CD4-positive, alpha-beta T cell (primary cell): Measurements from ENCODE around the gene ITGA6. TPM values are rescaled to one million over a fixed set of nuclear protein-coding genes. Genes with fewer than 3 reads are reported as not detected.

ENCODE experiments used
- ATAC-seq: fragments of 200-7000 bp; cut with Tn5 transposase; one replicate; pipeline ENCODE4 v1.10.0; 2022; ENCODE audit warnings: mild to moderate bottlenecking; ENCODE audit not compliant: poor library complexity
- CTCF ChIA-PET: fragments of 350-600 bp; sonication (Branson Sonifier 250); formaldehyde crosslinking; loops from one replicate; lab custom pipeline; 2021; ENCODE audit warnings: antibody characterized with exemption, inconsistent platforms; lab: Charles Lee
- POLR2A ChIA-PET: fragments of 350-600 bp; sonication (Branson Sonifier 250); formaldehyde crosslinking; loops from one replicate; lab custom pipeline; 2021; ENCODE audit warnings: antibody characterized with exemption, inconsistent platforms; lab: Charles Lee
- DNase-seq, 14 experiments: peaks; one replicate each; pipeline ENCODE4 v3.0.0-alpha.2; 2013 to 2020; ENCODE audit warnings: mixed read lengths in 2 of 14
- H3K27ac ChIP-seq, 2 donors: one replicate each; pipeline versions ENCODE4 v1.5.1 to v1.7.0; 2013; ENCODE audit warnings: low read length in 2 of 2, low read depth in 1 of 2, mild to moderate bottlenecking in 1 of 2
- H3K27me3 ChIP-seq, 2 experiments: 1 replicate in 1 of 2; 2 replicates in 1 of 2; pipeline versions ENCODE4 v1.6.1 to v1.7.0; 2013; ENCODE audit warnings: low read length in 2 of 2, control low read depth in 1 of 2, mild to moderate bottlenecking in 1 of 2, moderate library complexity in 1 of 2; ENCODE audit not compliant: insufficient read depth in 2 of 2, control insufficient read depth in 1 of 2
- H3K36me3 ChIP-seq: one replicate; pipeline ENCODE4 v1.6.1; 2013; ENCODE audit warnings: low read length, control low read depth; ENCODE audit not compliant: insufficient read depth
- H3K4me1 ChIP-seq: one replicate; pipeline ENCODE4 v1.6.1; 2013; ENCODE audit warnings: low read length, control low read depth; ENCODE audit not compliant: insufficient read depth
- H3K4me3 ChIP-seq: one replicate; pipeline ENCODE4 v1.5.1; 2013; ENCODE audit warnings: mild to moderate bottlenecking, low read length, moderate library complexity
- H3K9me3 ChIP-seq, 2 experiments: 1 replicate in 1 of 2; 2 replicates in 1 of 2; pipeline versions ENCODE4 v1.6.1 to v1.7.0; 2013; ENCODE audit warnings: low read length in 2 of 2, mild to moderate bottlenecking in 2 of 2, control low read depth in 1 of 2, moderate library complexity in 1 of 2; ENCODE audit not compliant: control insufficient read depth in 1 of 2, insufficient read depth in 1 of 2
- H3K27ac Mint-ChIP-seq: one replicate; pipeline ENCODE4 v1.8.0; 2020; ENCODE audit warnings: mixed read lengths
- H3K27me3 Mint-ChIP-seq: one replicate; pipeline ENCODE4 v1.8.0; 2021; ENCODE audit warnings: mixed read lengths
- H3K36me3 Mint-ChIP-seq: one replicate; pipeline ENCODE4 v1.8.0; 2021; ENCODE audit warnings: low read depth, mixed read lengths
- H3K4me1 Mint-ChIP-seq: one replicate; pipeline ENCODE4 v1.8.0; 2021; ENCODE audit warnings: low read depth, mixed read lengths
- H3K4me3 Mint-ChIP-seq: one replicate; pipeline ENCODE4 v1.8.0; 2020; ENCODE audit warnings: mild to moderate bottlenecking, mixed read lengths
- H3K9me3 Mint-ChIP-seq: one replicate; pipeline ENCODE4 v1.8.0; 2020; ENCODE audit warnings: mixed read lengths
- CTCF ChIP-seq: fragments of 200-600 bp; IDR thresholded peaks from one replicate; pipeline ENCODE4 v1.8.0; 2022; ENCODE audit warnings: antibody characterized with exemption, mild to moderate bottlenecking
- intact Hi-C, 2 experiments: fragments of 100-400 bp; cut with DNase I in 1 of 2; cut with micrococcal nuclease in 1 of 2; formaldehyde crosslinking; loops; one replicate each; pipeline versions ENCODE4 v1.15.1 to v1.9.0; 2023 to 2025; cut with DNase I, micrococcal nuclease
- total RNA-seq, 174 experiments: library from RNA in 2 of 174; stranded (reverse) in 2 of 174; gene quantifications; one replicate each; pipeline ENCODE4 v1.2.3 and lab custom pipeline; 2021 to 2026

ITGA6 gene
- total RNA-seq, 2 experiments from 2014 or later = 53.5 to 58.0 TPM

- ATAC-seq (no peak), DNase-seq (no peak)
- Mint-ChIP-seq H3K9me3 (no peaks in the 10 kb centered on the region), H3K27me3 (no peaks in the 10 kb centered on the region), H3K36me3 (no peaks in the 10 kb centered on the region), H3K27ac (no peak overlapping the region), H3K4me1 (no peaks in the 10 kb centered on the region), H3K4me3 (no peak overlapping the region)
- ChIA-PET CTCF (interaction anchor here (1.4 kb wide), 1 partner anchor 66 kb away, joined by 3 read pairs; no protein-coding TSS in a partner anchor), POLR2A (no interaction called here)
- Histone ChIP-seq H3K9me3 (no peaks in the 10 kb centered on the region), H3K36me3 (no peaks in the 10 kb centered on the region), H3K4me3 (no peak overlapping the region), H3K4me1 (no peaks in the 10 kb centered on the region), H3K27ac (no peak overlapping the region), H3K27me3 (no peaks in the 10 kb centered on the region)
- TF ChIP-seq CTCF = no peak
- intact Hi-C loops = no loop called here
Observed at GRCh38 chr2:172395503-172395902, 31.9 kb upstream of the ITGA6 start.

- intact Hi-C loops = no loop called here
- H3K4me3 ChIP-seq = no peak overlapping the region
- ATAC-seq (no peak), DNase-seq (no peak)
- ChIA-PET POLR2A (interaction anchor here (0.8 kb wide), 1 partner anchor 64 kb away, joined by 3 read pairs; no protein-coding TSS in a partner anchor), CTCF (no interaction called here)
- H3K27ac Mint-ChIP-seq = no peak overlapping the region
- no peaks in the 10 kb centered on the region for H3K36me3 ChIP-seq
- TF ChIP-seq CTCF = no peak
- no peak overlapping the region for H3K27ac ChIP-seq
- no peaks in the 10 kb centered on the region for H3K27me3 ChIP-seq
- no peaks in the 10 kb centered on the region for H3K9me3 ChIP-seq
- H3K27me3 Mint-ChIP-seq = no peaks in the 10 kb centered on the region
- H3K4me1 Mint-ChIP-seq = no peaks in the 10 kb centered on the region
- H3K4me3 Mint-ChIP-seq = no peak overlapping the region
- no peaks in the 10 kb centered on the region for H3K9me3 Mint-ChIP-seq
- no peaks in the 10 kb centered on the region for H3K4me1 ChIP-seq
- no peaks in the 10 kb centered on the region for H3K36me3 Mint-ChIP-seq
Observed at GRCh38 chr2:172397148-172397834, 30.1 kb upstream of the ITGA6 start.

GRCh38 chr2:172398440-172398839 is 28.9 kb upstream of the ITGA6 start:
- DNase-seq (no peak), ATAC-seq (no peak)
- H3K27me3 ChIP-seq = no peaks in the 10 kb centered on the region
- no peaks in the 10 kb centered on the region for H3K27me3 Mint-ChIP-seq
- no peaks in the 10 kb centered on the region for H3K9me3 ChIP-seq
- no peaks in the 10 kb centered on the region for H3K4me1 ChIP-seq
- no peaks in the 10 kb centered on the region for H3K9me3 Mint-ChIP-seq
- CTCF ChIA-PET = interaction anchor here (1.2 kb wide), 1 partner anchor 16 kb away, joined by 3 read pairs; no protein-coding TSS in a partner anchor
- no peaks in the 10 kb centered on the region for H3K36me3 Mint-ChIP-seq
- H3K4me1 Mint-ChIP-seq = no peaks in the 10 kb centered on the region
- TF ChIP-seq CTCF = no peak
- H3K4me3 ChIP-seq = no peak overlapping the region
- H3K27ac Mint-ChIP-seq = no peak overlapping the region
- no peaks in the 10 kb centered on the region for H3K36me3 ChIP-seq
- POLR2A ChIA-PET = no interaction called here
- intact Hi-C loops = no loop called here
- H3K27ac ChIP-seq = no peak overlapping the region
- no peak overlapping the region for H3K4me3 Mint-ChIP-seq
